WTC11 (cell line): ENCODE data around the gene SDCCAG8.

ENCODE experiments used
- ATF1 ChIP-seq: sonication (generic); formaldehyde crosslinking; IDR thresholded peaks from 2 replicates; pipeline ENCODE4 v1.8.1; 2023; ENCODE audit warnings: mild to moderate bottlenecking, moderate library complexity, missing genetic modification reagents
- CREM ChIP-seq: sonication (generic); formaldehyde crosslinking; IDR thresholded peaks from 2 replicates; pipeline ENCODE4 v1.8.1; 2022; ENCODE audit warnings: mild to moderate bottlenecking, missing genetic modification reagents, moderate library complexity
- CTCF ChIP-seq: fragments of 200-600 bp; IDR thresholded peaks from 2 replicates; pipeline ENCODE4 v1.8.0; 2022; ENCODE audit warnings: antibody characterized with exemption
- GRHL2 ChIP-seq: fragments of 250-450 bp; sonication (Bioruptor Pico); IDR thresholded peaks from 2 replicates; pipeline ENCODE4 v1.8.0; 2022; ENCODE audit warnings: mild to moderate bottlenecking, moderate library complexity; ENCODE audit not compliant: insufficient replicate concordance, severe bottlenecking
- MXD4 ChIP-seq: fragments of 250-450 bp; sonication (Bioruptor Pico); IDR thresholded peaks from 2 replicates; pipeline ENCODE4 v1.8.0; 2021; ENCODE audit warnings: mild to moderate bottlenecking, moderate library complexity, borderline replicate concordance
- OVOL2 ChIP-seq: fragments of 250-450 bp; sonication (Bioruptor Pico); IDR thresholded peaks from 2 replicates; pipeline ENCODE4 v1.9.0; 2021; ENCODE audit warnings: mild to moderate bottlenecking, borderline replicate concordance
- ZNF281 ChIP-seq: sonication (generic); formaldehyde crosslinking; IDR thresholded peaks from 2 replicates; pipeline ENCODE4 v1.8.0; 2023; ENCODE audit warnings: mild to moderate bottlenecking, missing genetic modification reagents

- no peak for TF ChIP-seq ATF1 (CRISPR knock-in tag)
- TF ChIP-seq ZNF281: no peak
- TF ChIP-seq CTCF: no peak
- no peak for TF ChIP-seq OVOL2 (CRISPR knock-in tag)
- no peak for TF ChIP-seq GRHL2 (CRISPR knock-in tag)
- TF ChIP-seq MXD4 (CRISPR knock-in tag): no peak
- TF ChIP-seq CREM: no peak
These were observed 4.3 kb upstream of the SDCCAG8 start for GRCh38 chr1:243251539-243251938.
